Measurements from ENCODE around the gene AOC1. TPM values are rescaled to one million over a fixed set of nuclear protein-coding genes. Genes with fewer than 3 reads are reported as not detected.

AOC1 gene
- total RNA-seq, 1 experiment from 2014 or later, result not detected

DNA sequence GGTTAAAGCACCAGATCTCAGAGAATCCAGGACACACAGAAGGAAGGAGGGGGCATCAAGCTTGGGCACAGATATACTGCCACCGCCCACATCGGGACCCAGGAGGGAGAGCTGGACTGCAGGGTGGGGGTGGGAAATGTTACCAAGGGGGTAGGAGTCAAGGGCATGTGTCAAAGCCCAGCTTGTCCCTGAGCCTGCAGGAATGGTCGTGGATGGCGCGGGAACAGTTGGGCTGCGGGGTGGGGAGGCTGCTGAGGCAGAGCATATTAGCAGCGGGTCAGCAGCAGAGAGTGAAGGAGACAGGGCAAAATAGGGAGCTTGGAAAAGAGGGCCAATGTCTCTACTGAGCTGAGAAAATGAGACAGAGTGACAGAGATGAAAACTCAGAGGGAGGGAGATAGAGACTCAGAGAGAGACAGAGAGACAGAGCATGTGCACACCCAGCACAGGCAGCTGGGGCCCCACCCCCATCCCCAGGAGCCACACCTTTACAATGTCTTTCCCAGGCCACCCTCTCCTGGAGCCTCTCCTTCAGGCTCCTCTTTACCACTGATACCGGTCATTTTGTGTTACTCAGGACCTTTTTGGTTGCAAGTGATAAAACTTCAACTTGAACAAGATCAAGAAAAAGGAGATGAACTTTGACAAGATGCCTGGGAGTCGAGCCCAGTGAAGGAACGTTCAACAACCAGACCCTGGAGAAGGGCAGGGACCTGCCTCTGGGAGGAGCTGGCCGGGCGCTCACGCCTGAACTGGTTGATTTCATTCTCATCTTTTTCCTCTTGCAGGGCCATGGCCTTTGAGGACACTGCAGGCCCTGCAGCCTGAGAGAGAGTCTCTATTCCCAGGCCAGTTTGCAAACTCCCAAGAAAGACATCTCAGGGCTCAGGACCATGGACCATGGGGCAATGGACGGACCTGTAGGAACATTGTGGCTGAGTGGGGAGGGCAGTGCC is 50.0 kb downstream of the AOC1 start:
- BruUV-seq (replicated peaks), result no TSS peak
- DNase-seq (no peak), ATAC-seq (no peak)
- H4K20me1 ChIP-seq (ENCODE audit: low read length), result no peaks in the 10 kb centered on the region
- intact Hi-C loops (cut with micrococcal nuclease), result no loop called here
- H3K4me1 ChIP-seq (ENCODE audit: insufficient read depth, low read length), result peaks cover 27% of the 10 kb centered on the region
- CTCF ChIA-PET, result no interaction called here
- H3K4me2 ChIP-seq (ENCODE audit: low read length), result no peak overlapping the region
- H3K27ac ChIP-seq (ENCODE audit: low read length), result no peak overlapping the region
- H2AFZ ChIP-seq (ENCODE audit: low read length), result no peak overlapping the region
- no peak for TF ChIP-seq EZH2phosphoT487 (IDR thresholded peaks at IDR 0.05; ENCODE audit: borderline replicate concordance, low read length)
- no peak for TF ChIP-seq EZH2 (IDR thresholded peaks at IDR 0.05; ENCODE audit: low read length, unreplicated experiment)
- TF ChIP-seq, protein P1, sequence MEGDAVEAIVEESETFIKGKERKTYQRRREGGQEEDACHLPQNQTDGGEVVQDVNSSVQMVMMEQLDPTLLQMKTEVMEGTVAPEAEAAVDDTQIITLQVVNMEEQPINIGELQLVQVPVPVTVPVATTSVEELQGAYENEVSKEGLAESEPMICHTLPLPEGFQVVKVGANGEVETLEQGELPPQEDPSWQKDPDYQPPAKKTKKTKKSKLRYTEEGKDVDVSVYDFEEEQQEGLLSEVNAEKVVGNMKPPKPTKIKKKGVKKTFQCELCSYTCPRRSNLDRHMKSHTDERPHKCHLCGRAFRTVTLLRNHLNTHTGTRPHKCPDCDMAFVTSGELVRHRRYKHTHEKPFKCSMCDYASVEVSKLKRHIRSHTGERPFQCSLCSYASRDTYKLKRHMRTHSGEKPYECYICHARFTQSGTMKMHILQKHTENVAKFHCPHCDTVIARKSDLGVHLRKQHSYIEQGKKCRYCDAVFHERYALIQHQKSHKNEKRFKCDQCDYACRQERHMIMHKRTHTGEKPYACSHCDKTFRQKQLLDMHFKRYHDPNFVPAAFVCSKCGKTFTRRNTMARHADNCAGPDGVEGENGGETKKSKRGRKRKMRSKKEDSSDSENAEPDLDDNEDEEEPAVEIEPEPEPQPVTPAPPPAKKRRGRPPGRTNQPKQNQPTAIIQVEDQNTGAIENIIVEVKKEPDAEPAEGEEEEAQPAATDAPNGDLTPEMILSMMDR (conservative IDR thresholded peaks at IDR 0.05; ENCODE audit: low read depth, low read length), result no peak
- POLR2A ChIA-PET (ENCODE audit: unreplicated experiment), result no interaction called here
- H3K9me2 ChIP-seq (replicated peaks; ENCODE audit: low read length), result no peaks in the 10 kb centered on the region
- no peaks in the 10 kb centered on the region for H3K9me3 ChIP-seq (ENCODE audit: low read length)
- no peak overlapping the region for H3K9ac ChIP-seq (ENCODE audit: low read length)
- no peak overlapping the region for H3K4me3 ChIP-seq (ENCODE audit: low read length)
- H3K36me3 ChIP-seq (ENCODE audit: low read depth, low read length), result no peaks in the 10 kb centered on the region
- H3K79me2 ChIP-seq (ENCODE audit: low read length), result no peaks in the 10 kb centered on the region
- H3K27me3 ChIP-seq (ENCODE audit: low read length), result peaks cover 4% of the 10 kb centered on the region; the same call in 1 of the 2 replicates
- H3F3A ChIP-seq (ENCODE audit: low read length, unreplicated experiment), result no peaks in the 10 kb centered on the region

DNA sequence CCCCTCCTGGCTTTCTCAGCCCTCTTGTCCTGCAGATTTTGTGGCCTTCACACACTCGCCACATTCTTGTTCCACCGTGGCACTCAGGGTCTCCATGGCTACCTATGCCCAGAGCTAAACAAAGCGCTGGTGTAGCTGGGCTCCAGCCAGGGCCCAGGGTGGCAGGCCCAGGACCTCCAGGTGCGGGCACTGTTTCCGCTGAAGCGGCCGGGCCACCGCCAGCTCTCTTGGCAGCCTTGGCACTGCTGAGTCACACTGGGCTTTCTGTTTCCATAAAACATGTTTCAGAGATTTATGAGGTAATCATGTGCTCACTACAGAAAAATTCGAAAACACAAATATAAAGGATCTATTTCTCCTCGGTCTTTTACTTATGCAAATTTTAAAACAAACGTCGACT is 51.3 kb downstream of the AOC1 start:
- Histone ChIP-seq H3K79me2 (ENCODE audit: low read length) (no peaks in the 10 kb centered on the region), H3F3A (ENCODE audit: low read length, unreplicated experiment) (no peaks in the 10 kb centered on the region), H3K9me3 (ENCODE audit: low read length) (no peaks in the 10 kb centered on the region), H2AFZ (ENCODE audit: low read length) (peak overlapping the region; percentile 3; the same call in 1 of the 2 replicates), H3K36me3 (ENCODE audit: low read depth, low read length) (no peaks in the 10 kb centered on the region), H3K4me3 (ENCODE audit: low read length) (no peak overlapping the region; the same call in 1 of the 2 replicates), H3K4me2 (ENCODE audit: low read length) (peak overlapping the region; percentile 59), H3K27ac (ENCODE audit: low read length) (peak overlapping the region; percentile 41), H3K9ac (ENCODE audit: low read length) (no peak overlapping the region), H3K9me2 (replicated peaks; ENCODE audit: low read length) (no peaks in the 10 kb centered on the region), H3K27me3 (ENCODE audit: low read length) (peaks cover 4% of the 10 kb centered on the region; the same call in 1 of the 2 replicates), H4K20me1 (ENCODE audit: low read length) (no peaks in the 10 kb centered on the region), H3K4me1 (ENCODE audit: insufficient read depth, low read length) (peaks cover 27% of the 10 kb centered on the region)
- CTCF ChIA-PET, result no interaction called here
- POLR2A ChIA-PET (ENCODE audit: unreplicated experiment), result no interaction called here
- no peak for TF ChIP-seq EZH2phosphoT487 (IDR thresholded peaks at IDR 0.05; ENCODE audit: borderline replicate concordance, low read length)
- TF ChIP-seq, protein P1 (conservative IDR thresholded peaks at IDR 0.05; ENCODE audit: low read depth, low read length), result no peak
- TF ChIP-seq EZH2 (IDR thresholded peaks at IDR 0.05; ENCODE audit: low read length, unreplicated experiment), result no peak
- intact Hi-C loops (cut with micrococcal nuclease), result no loop called here
- DNase-seq, result peak; percentile 87
- no TSS peak for BruUV-seq (replicated peaks)
- ATAC-seq, result peak; percentile 90

All from PC-3 (cell line).